ACC112 (cell line): ENCODE results near the gene ASIC1.

Experiments
- H2AFZ ChIP-seq: fragments of 200-600 bp; sonication (generic); one replicate; pipeline ENCODE4 v1.6.0; 2017; ENCODE audit warnings: antibody characterized with exemption, low read length; ENCODE audit not compliant: unreplicated experiment
- H3K27ac ChIP-seq: fragments of 200-600 bp; sonication (generic); 2 replicates; pipeline ENCODE4 v1.5.1; 2014; ENCODE audit warnings: low read depth, mild to moderate bottlenecking, antibody characterized with exemption, low read length, moderate library complexity
- H3K27me3 ChIP-seq: fragments of 200-600 bp; sonication (generic); 2 replicates; pipeline ENCODE4 v1.6.1; 2014; ENCODE audit warnings: mild to moderate bottlenecking, antibody characterized with exemption, low read length, moderate library complexity, mixed read lengths; ENCODE audit not compliant: insufficient read depth
- H3K36me3 ChIP-seq: fragments of 200-600 bp; sonication (generic); 2 replicates; pipeline ENCODE4 v1.6.1; 2016; ENCODE audit warnings: mild to moderate bottlenecking, antibody characterized with exemption, low read length, moderate library complexity, mixed read lengths; ENCODE audit not compliant: insufficient read depth
- H3K4me1 ChIP-seq: fragments of 200-600 bp; sonication (generic); one replicate; pipeline ENCODE4 v1.6.1; 2016; ENCODE audit warnings: low read length, mixed read lengths; ENCODE audit not compliant: insufficient read depth, unreplicated experiment, control insufficient read depth
- H3K4me3 ChIP-seq: fragments of 200-600 bp; sonication (generic); 2 replicates; pipeline ENCODE4 v1.5.1; 2014; ENCODE audit warnings: mild to moderate bottlenecking, low read depth, low read length
- H3K79me2 ChIP-seq: fragments of 200-600 bp; sonication (generic); one replicate; pipeline ENCODE4 v1.6.0; 2016; ENCODE audit warnings: low read length; ENCODE audit not compliant: control insufficient read depth, unreplicated experiment, insufficient read depth

ASIC1 gene

GRCh38 chr12:50052544-50052943 lies 4.9 kb upstream of the ASIC1 start:
- Histone ChIP-seq H3K36me3 (no peaks in the 10 kb centered on the region), H3K4me1 (peaks cover 5% of the 10 kb centered on the region), H3K27me3 (peaks cover 38% of the 10 kb centered on the region), H3K27ac (no peak overlapping the region), H3K79me2 (no peaks in the 10 kb centered on the region), H2AFZ (no peak overlapping the region), H3K4me3 (no peak overlapping the region)

GRCh38 chr12:50052964-50053363 lies 4.4 kb upstream of the ASIC1 start:
- H3K36me3 ChIP-seq, result no peaks in the 10 kb centered on the region
- no peak overlapping the region for H2AFZ ChIP-seq
- H3K4me1 ChIP-seq, result peaks cover 5% of the 10 kb centered on the region
- H3K27ac ChIP-seq, result no peak overlapping the region
- no peaks in the 10 kb centered on the region for H3K79me2 ChIP-seq
- no peak overlapping the region for H3K4me3 ChIP-seq
- peaks cover 38% of the 10 kb centered on the region for H3K27me3 ChIP-seq

GRCh38 chr12:50053583-50053982 lies 3.8 kb upstream of the ASIC1 start:
- no peaks in the 10 kb centered on the region for H3K36me3 ChIP-seq
- H3K27me3 ChIP-seq, result peaks cover 38% of the 10 kb centered on the region
- H2AFZ ChIP-seq, result no peak overlapping the region

GRCh38 chr12:50055831-50056638 lies 1.4 kb upstream of the ASIC1 start:
- Histone ChIP-seq H2AFZ (no peak overlapping the region), H3K4me1 (peaks cover 5% of the 10 kb centered on the region), H3K27ac (no peak overlapping the region), H3K36me3 (no peaks in the 10 kb centered on the region), H3K27me3 (peaks cover 33% of the 10 kb centered on the region), H3K79me2 (no peaks in the 10 kb centered on the region), H3K4me3 (no peak overlapping the region; the same call in 1 of the 2 replicates)

More at GRCh38 chr12:50053583-50053982, 3.8 kb upstream of the ASIC1 start:
- Histone ChIP-seq H3K79me2 (no peaks in the 10 kb centered on the region), H3K27ac (no peak overlapping the region), H3K4me1 (peaks cover 5% of the 10 kb centered on the region), H3K4me3 (no peak overlapping the region)

- Histone ChIP-seq H3K27ac (no peak overlapping the region), H3K4me1 (peaks cover 5% of the 10 kb centered on the region), H3K36me3 (no peaks in the 10 kb centered on the region), H2AFZ (no peak overlapping the region), H3K4me3 (peak overlapping the region; percentile 87), H3K27me3 (peaks cover 28% of the 10 kb centered on the region), H3K79me2 (no peaks in the 10 kb centered on the region)
Observed at GRCh38 chr12:50056639-50056976, 788 bp upstream of the ASIC1 start.

GRCh38 chr12:50057896-50058670 lies 687 bp downstream of the ASIC1 start:
- H3K4me3 ChIP-seq, result peak overlapping the region; percentile 87
- H3K27ac ChIP-seq, result no peak overlapping the region
- peaks cover 5% of the 10 kb centered on the region for H3K4me1 ChIP-seq
- H2AFZ ChIP-seq, result peak overlapping the region; percentile 95
- H3K27me3 ChIP-seq, result peaks cover 13% of the 10 kb centered on the region; the same call in 1 of the 2 replicates
- no peaks in the 10 kb centered on the region for H3K36me3 ChIP-seq
- no peaks in the 10 kb centered on the region for H3K79me2 ChIP-seq

GRCh38 chr12:50058743-50059312 lies 1.4 kb downstream of the ASIC1 start:
- Histone ChIP-seq H3K27ac (no peak overlapping the region), H3K4me1 (peaks cover 5% of the 10 kb centered on the region), H3K27me3 (peaks cover 11% of the 10 kb centered on the region; the same call in 1 of the 2 replicates)

GRCh38 chr12:50059440-50060119 lies 2.2 kb downstream of the ASIC1 start:
- H3K79me2 ChIP-seq, result no peaks in the 10 kb centered on the region
- H3K4me3 ChIP-seq, result no peak overlapping the region
- peaks cover 11% of the 10 kb centered on the region; the same call in 1 of the 2 replicates for H3K27me3 ChIP-seq
- no peak overlapping the region for H2AFZ ChIP-seq
- H3K4me1 ChIP-seq, result peaks cover 5% of the 10 kb centered on the region
- H3K27ac ChIP-seq, result no peak overlapping the region
- no peaks in the 10 kb centered on the region for H3K36me3 ChIP-seq

More at GRCh38 chr12:50058743-50059312, 1.4 kb downstream of the ASIC1 start:
- Histone ChIP-seq H3K4me3 (no peak overlapping the region), H3K36me3 (no peaks in the 10 kb centered on the region), H2AFZ (no peak overlapping the region), H3K79me2 (no peaks in the 10 kb centered on the region)

GRCh38 chr12:50060120-50060468 lies 2.7 kb downstream of the ASIC1 start:
- no peak overlapping the region for H3K4me3 ChIP-seq
- H2AFZ ChIP-seq, result no peak overlapping the region
- peaks cover 5% of the 10 kb centered on the region for H3K4me1 ChIP-seq
- peaks cover 11% of the 10 kb centered on the region; the same call in 1 of the 2 replicates for H3K27me3 ChIP-seq
- H3K36me3 ChIP-seq, result no peaks in the 10 kb centered on the region
- H3K27ac ChIP-seq, result no peak overlapping the region
- H3K79me2 ChIP-seq, result no peaks in the 10 kb centered on the region

GRCh38 chr12:50061171-50061570 lies 3.8 kb downstream of the ASIC1 start:
- Histone ChIP-seq H3K36me3 (no peaks in the 10 kb centered on the region), H3K27ac (no peak overlapping the region), H3K27me3 (peaks cover 10% of the 10 kb centered on the region; the same call in 1 of the 2 replicates), H3K4me1 (peaks cover 8% of the 10 kb centered on the region), H2AFZ (no peak overlapping the region), H3K79me2 (no peaks in the 10 kb centered on the region), H3K4me3 (no peak overlapping the region)
